ENCODE data around the gene SLC34A3.

Gene SLC34A3

DNA sequence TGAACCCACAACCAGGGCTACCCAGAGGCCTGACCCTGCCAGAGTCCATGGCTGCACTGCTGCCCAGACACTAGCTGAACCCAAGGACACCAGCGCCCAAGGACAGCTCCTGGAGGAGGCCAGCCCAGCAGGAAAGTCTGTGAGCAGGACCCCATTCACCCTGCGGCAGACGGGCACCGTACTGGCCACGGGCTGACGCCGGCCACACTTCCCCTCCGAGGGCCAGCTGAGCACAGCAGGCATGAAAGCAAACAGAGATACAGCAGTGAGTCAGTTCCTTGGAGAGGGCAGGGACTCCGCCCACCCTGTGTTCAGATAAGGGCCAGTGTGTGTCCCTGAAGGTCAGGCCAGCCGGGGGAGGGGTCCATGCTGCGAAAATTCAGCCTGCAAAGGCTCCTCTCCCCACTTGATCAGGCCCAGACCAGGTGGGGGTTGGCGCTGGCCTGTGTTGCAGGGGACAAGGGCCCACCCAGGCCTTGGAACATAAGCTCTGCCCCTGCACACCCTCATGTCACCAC, 11.9 kb upstream of the SLC34A3 start:
- DNase-seq: no peak

DNA sequence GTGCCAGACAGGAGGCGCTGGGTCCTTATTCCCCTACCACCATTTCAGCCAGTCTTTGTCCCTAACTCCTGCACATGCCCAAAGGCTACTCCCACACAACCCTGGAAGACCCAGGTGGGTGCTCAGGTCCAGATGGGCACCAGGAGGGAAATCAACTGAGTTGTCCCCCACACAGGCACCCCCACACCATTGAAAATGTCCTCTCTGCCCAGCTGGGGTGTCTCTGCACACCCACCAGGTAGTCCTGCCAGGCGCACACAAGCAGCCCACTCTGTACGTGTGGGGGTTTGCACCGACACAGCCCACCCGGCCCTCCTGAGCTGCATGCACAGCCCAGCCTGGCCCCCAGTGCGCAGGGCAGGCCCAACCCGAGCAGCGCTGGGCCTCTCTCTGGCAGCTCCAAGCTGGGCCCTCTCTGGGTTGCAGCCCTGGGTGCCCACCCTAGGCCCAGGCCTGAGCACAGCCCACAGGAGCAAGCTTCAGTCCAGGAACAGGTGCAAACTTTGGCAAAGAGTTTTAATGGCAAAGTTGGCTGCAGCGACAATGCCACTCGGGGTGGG, 10.9 kb upstream of the SLC34A3 start:
- no peak for DNase-seq

- DNase-seq: no peak
These were observed 10.2 kb upstream of the SLC34A3 start for GRCh38 chr9:137220317-137221094.

DNA sequence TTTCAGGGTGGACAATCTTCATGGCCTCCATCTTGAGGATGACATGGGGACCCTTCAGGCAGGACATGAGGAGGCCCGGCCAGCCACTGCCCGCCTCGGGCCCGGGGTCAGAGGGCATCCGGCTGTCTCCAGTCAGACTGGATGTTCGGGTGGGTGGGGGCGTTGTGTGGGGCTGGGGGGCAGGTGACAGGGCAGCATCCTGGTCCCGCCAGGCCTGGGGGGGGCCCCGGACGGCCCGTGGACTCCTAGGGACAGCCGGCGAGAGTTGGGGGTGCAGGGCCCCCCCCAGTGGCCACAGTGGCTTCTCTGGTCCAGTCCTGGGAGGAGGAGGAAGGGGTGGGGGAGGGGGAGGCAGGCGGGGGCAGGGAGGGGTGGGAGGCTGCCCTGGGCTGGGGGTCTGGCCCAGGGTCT, 9.6 kb upstream of the SLC34A3 start:
- DNase-seq: no peak

DNA sequence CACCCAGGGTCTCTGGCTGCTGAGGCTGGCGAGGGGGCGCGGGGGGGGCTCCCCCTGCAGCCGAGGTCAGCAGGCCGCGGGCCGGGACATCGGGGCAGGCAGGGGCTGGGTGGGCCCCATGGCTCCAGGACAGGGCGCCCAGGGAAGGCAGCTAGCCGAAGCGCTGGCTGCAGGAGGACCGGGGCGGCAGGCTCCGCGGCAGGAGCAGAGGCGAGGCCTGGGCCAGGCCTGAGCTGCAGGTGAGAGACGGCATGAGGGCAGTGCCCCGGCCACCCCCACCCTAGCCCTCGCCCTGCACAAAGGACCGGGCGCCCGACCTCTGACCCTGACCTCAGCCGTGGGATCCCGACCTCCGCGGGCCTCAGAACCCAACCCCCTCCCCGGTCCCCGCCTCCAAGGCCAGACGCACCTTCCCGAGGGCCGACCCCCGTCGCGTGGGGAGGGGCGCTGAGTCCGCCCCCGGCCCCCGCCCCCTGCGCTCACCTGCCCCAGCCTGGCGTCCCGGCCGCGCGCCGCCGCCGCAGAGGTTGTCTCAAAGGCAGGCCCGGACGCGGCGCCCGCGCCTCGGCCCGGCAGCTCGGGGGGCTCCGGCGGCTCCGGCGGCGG, 9.1 kb upstream of the SLC34A3 start:
- no peak for DNase-seq

GRCh38 chr9:137222190-137223077, 8.3 kb upstream of the SLC34A3 start, which contains the start of gene RNF208:
Gene RNF208, minus strand, starts transcription at chr9:137222240. Its CDS starts 1,028 bp downstream, at chr9:137221212.
- DNase-seq: peak; percentile 23

GRCh38 chr9:137223078-137223970, 7.4 kb upstream of the SLC34A3 start:
- DNase-seq: peak; percentile 97

DNA sequence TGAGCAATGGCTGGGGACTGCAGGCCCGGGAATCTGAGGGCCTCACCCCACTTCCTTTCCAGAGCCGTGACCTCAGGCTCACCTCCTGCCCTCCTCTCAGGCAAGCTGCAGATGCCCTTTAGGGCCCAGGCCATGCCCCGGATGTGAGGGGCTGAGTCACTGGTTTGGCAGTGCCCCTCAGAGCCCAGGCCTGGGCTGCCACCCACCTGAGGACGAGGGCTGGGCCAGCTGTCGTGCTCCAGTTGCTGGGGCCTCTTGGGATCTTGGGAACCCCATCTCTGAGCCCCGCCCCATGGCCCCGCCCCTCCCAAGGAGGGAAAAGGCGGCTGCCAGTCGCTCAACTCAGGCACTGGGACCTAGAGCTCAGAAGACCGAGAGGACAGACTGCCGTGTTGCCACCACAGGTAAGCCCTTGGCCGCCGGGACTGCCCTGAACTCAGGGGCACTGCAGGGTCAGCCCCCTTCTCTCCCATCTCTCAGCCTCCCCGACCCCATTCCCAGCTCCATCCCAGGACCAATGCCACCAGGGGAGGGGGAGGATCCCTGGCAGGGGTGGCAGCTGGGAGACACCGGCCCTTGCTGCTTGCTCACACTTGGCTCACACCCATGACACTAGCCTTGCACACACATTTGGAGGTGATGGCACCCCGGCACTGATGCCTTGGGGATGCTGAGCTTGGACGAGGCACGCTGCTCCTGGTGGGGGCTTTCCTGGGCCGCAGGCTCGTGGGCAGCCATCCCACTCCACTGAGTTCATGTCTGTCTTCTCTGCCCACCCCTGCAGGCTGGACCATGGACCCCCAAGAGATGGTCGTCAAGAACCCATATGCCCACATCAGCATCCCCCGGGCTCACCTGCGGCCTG, 5.6 kb upstream of the SLC34A3 start, which contains the start of gene CYSRT1:
Gene CYSRT1 (plus strand): TSS at position 345 of the 865 bp plus-strand sequence. CDS start 448 bp downstream, at position 793.
- DNase-seq: no peak

DNA sequence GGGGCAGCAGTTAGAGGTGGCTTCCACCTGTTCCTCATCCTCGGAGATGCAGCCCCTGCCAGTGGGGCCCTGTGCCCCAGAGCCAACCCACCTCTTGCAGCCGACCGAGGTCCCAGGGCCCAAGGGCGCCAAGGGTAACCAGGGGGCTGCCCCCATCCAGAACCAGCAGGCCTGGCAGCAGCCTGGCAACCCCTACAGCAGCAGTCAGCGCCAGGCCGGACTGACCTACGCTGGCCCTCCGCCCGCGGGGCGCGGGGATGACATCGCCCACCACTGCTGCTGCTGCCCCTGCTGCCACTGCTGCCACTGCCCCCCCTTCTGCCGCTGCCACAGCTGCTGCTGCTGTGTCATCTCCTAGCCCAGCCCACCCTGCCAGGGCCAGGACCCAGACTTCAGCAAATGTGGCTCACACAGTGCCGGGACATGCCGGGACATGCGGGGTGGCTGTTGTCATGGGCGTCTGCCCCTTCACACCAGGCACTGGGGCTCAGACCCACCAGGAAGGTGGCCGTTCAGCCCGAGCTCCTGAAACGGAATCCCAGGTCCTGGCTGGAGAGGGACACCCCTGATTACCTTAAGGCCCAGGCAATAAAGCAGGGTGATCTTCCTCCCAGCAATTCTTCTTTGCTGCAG, 4.9 kb upstream of the SLC34A3 start:
- no peak for DNase-seq

- no peak for DNase-seq
These were observed 4.2 kb upstream of the SLC34A3 start for GRCh38 chr9:137226338-137227053.

GRCh38 chr9:137227054-137227852, 3.4 kb upstream of the SLC34A3 start, which contains the start of gene RNF224:
Gene RNF224, plus strand, starts transcription at chr9:137227502. Its CDS starts 834 bp downstream, at chr9:137228336.
- DNase-seq: peak; percentile 63

DNA sequence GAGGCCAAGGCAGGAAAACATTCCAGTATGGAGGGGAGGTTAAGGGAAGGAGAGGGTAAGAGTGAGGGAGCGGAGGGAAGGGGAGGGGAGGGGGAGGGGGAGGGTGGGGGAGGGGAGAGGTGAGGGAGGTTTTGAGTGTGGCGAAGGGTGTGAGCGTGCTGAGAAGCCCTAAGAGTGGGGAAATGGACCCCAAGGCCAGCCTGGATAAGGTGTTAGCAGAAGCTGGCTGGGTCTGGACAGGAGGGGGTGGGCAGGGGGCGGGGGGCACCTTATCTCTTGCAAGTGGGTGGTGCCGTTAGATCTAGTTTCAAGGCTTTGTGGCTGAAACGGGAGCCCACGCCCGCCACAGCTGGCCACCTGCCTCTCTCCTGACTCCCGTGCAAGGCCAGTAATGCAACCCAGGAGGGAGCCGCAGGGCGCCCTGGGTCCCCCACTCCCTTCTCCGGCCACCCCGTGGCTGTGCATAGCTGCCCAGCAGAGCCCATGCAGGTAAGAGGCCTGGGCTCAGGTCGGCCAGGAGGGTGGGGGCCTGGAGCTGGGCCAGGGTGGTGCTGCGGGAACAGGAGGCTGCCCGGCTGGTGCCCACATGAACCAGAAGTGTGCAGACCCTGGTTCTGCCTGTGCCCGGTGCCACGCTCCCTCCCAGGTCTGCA, 2.7 kb upstream of the SLC34A3 start:
- DNase-seq: no peak

DNA sequence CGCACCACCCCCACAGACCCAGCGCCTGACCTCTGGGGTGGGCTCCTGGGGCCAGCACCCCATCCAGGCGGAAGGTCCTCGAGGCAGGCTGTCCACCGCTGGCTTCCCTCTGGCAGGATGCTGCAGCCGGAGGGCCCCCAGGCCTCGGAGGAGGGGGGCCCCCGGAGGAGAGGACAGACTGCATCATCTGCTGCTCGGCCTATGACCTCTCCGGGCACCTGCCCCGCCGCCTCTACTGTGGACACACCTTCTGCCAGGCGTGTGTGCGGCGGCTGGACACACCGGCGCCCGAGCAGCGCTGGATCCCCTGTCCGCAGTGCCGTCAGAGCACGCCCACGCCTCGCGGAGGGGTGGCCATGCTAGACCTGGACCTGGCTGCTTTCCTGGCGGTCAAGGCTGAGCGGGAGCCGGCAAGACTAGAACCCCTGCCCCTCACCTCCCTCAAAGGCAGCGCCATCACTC, 2.2 kb upstream of the SLC34A3 start:
- DNase-seq: no peak

DNA sequence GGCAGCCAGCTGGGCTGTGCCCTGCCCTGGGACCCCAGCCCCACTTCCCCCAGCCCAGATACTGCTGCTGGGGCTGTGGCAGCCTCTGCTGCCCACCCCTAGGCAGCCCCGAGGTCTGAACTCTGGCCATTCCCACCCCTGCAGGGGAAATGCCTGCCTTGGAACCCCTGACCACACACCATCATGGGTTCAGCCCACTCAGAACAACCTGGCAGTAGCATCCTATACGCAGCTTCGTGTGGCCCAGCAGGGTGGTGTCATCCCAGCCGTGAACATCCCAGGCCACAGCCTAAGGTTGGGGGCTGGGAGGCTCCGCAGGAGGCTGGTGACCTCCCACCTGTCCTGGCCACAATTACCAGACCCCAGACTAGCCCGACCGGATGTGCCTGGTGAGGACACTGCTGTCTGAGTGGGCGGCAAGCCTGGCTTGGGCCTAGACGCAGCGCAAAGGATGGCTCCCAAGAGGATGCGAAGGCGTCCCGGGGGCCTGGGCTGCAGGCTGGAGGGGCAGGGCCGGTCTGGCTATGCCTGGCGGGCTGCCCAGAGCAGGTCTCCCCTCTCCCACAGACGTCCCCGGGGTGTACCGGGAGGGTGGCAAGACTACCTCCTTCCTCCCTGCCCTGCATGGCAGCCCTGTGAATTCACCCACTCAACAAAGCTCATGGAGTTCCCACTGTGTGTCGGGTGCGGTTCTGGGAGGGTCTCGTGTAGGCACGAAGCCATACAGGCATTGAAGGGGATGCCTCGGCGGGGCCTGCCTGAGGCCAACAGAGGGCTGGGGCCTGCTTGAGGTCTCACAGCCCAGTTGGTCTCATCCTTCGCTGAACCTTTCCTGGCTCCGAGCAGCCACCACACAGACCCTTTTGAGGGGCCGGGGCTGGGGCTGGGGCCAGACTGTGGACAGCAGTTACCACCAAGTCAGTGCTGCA, 1.5 kb upstream of the SLC34A3 start:
- DNase-seq: no peak

GRCh38 chr9:137229903-137230704, 597 bp upstream of the SLC34A3 start:
- no peak for DNase-seq
